Adrenal gland (tissue), 12 donors: ENCODE measurements around the gene CCL26. TPM values are rescaled to one million over a fixed set of nuclear protein-coding genes. Genes with fewer than 3 reads are reported as not detected.

ENCODE experiments used
- DNase-seq, 7 donors: peaks; one replicate each; pipeline ENCODE4 v3.0.0-alpha.2; 2019 to 2020
- H3K27ac ChIP-seq, 5 donors: fragments of 200-600 bp; sonication (generic) in 4 of 5; 1 replicate in 3 of 5; 2 replicates in 2 of 5; pipeline versions ENCODE4 v1.5.1 to v1.8.0; 2016 to 2020; ENCODE audit warnings: mild to moderate bottlenecking in 1 of 5
- H3K27me3 ChIP-seq: fragments of 200-600 bp; 2 replicates; pipeline ENCODE4 v1.8.0; 2021
- H3K36me3 ChIP-seq, 2 donors: fragments of 200-600 bp; replicated peaks in 1 of 2; 1 replicate in 1 of 2; 2 replicates in 1 of 2; pipeline versions ENCODE4 v1.5.1 to v1.8.0; 2018 to 2022
- H3K4me1 ChIP-seq, 2 donors: fragments of 200-600 bp; replicated peaks in 1 of 2; 1 replicate in 1 of 2; 2 replicates in 1 of 2; pipeline versions ENCODE4 v1.5.1 to v1.8.0; 2018 to 2021
- H3K4me3 ChIP-seq, 4 donors: fragments of 200-600 bp; sonication (generic) in 3 of 4; one replicate each; pipeline ENCODE4 v1.5.1; 2016 to 2018
- H3K9me3 ChIP-seq, 3 donors: fragments of 200-600 bp; sonication (generic) in 1 of 3; replicated peaks in 1 of 3; 1 replicate in 2 of 3; 2 replicates in 1 of 3; pipeline versions ENCODE4 v1.5.1 to v1.8.0; 2016 to 2021
- POLR2A ChIP-seq, 2 donors: fragments of 450-650 bp; IDR thresholded peaks; one replicate each; pipeline ENCODE4 v1.6.1; 2017; ENCODE audit warnings: antibody characterized with exemption in 2 of 2, mild to moderate bottlenecking in 2 of 2, moderate library complexity in 1 of 2
- WGBS, 4 donors: extraction: QIAGEN DNeasy Blood & Tissue Kit in 2 of 4; methylation state at CpG; one replicate each; pipeline versions ENCODE4 v1.1.5 to v1.1.7; 2013 to 2017; 5-methylcytosine and 5-hydroxymethylcytosine counted together
- intact Hi-C, 2 donors: fragments of 100-400 bp; cut with DNase I; formaldehyde crosslinking; loops; one replicate each; pipeline versions ENCODE4 v1.14.1 to v1.15.0; 2022 to 2023
- polyA plus RNA-seq, 3 donors: library from polyadenylated mRNA; stranded (reverse); fragments of 200-250 nt in 2 of 3; fragments of 350-450 nt in 1 of 3; fragmentation: Illumina TruSeq in 1 of 3; extraction: RNeasy Lipid Tissue Mini Kit (QIAGEN cat#74804) in 1 of 3; gene quantifications; one replicate each; pipeline ENCODE4 v1.2.3, GENCODE V29; 2013 to 2014
- total RNA-seq, 9 donors: library from RNA; depleted of rRNA in 4 of 9; stranded (reverse); fragments of >200 nt in 4 of 9; fragments of 120-200 nt in 1 of 9; fragmentation: NEBNext Ultra II Directional in 1 of 9; extraction: Animal tissue kit (Norgen Biotek cat#: 25700) in 1 of 9; gene quantifications; one replicate each; pipeline versions ENCODE4 v1.1.0 to v1.2.4, GENCODE V29; 2013 to 2023
- TF ChIP-seq, protein P1 (sequence below), 6 experiments: fragments of 450-650 bp in 4 of 6; fragments of 200-600 bp in 2 of 6; sonication (generic) in 1 of 6; IDR thresholded peaks; 1 replicate in 5 of 6; 2 replicates in 1 of 6; pipeline versions ENCODE4 v1.5.1 to v1.8.0; 2016 to 2021; ENCODE audit warnings: antibody characterized with exemption in 6 of 6, mild to moderate bottlenecking in 2 of 6, moderate library complexity in 1 of 6
- donor health status: healthy with polysubstance abuse.
- donor health status: Bipolar disorder and iron deficiency.
- donor health status: DM: yes; HTN: yes; CAD: no.
- donor health status: DM: no; HTN: no; CAD: no.
- donor health status: DM: no; HTN: no; CAD: no.
- donor health status: DM: yes; HTN: yes; CAD: no.

CCL26 gene
- total and polyA plus RNA-seq, 12 donors: 0.44 to 9.5 (median 1.4) TPM; not detected in 3

DNA sequence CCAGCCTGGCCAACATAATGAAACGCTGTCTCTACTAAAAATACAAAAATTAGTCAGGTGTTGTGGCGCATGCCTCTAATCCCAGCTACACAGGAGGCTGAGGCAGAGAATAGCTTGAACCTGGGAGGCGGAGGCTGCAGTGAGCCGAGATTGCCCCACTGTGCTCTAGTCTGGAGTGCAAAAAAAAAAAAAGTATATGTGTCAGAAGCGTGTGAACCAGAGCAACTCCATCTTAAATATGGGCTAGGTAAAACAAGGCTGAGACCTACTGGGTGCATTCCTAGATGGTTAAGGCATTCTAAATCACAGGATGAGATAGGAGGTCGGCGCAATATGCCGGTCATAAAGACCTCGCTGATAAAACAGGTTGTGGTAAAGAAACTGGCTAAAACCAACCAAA lies 35.4 kb upstream of the CCL26 start:
- TF ChIP-seq, protein P1, sequence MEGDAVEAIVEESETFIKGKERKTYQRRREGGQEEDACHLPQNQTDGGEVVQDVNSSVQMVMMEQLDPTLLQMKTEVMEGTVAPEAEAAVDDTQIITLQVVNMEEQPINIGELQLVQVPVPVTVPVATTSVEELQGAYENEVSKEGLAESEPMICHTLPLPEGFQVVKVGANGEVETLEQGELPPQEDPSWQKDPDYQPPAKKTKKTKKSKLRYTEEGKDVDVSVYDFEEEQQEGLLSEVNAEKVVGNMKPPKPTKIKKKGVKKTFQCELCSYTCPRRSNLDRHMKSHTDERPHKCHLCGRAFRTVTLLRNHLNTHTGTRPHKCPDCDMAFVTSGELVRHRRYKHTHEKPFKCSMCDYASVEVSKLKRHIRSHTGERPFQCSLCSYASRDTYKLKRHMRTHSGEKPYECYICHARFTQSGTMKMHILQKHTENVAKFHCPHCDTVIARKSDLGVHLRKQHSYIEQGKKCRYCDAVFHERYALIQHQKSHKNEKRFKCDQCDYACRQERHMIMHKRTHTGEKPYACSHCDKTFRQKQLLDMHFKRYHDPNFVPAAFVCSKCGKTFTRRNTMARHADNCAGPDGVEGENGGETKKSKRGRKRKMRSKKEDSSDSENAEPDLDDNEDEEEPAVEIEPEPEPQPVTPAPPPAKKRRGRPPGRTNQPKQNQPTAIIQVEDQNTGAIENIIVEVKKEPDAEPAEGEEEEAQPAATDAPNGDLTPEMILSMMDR (IDR thresholded peaks at IDR 0.05): no peak
- no peak for TF ChIP-seq POLR2A (IDR thresholded peaks at IDR 0.05)
- H3K4me3 ChIP-seq: no peak overlapping the region
- H3K9me3 ChIP-seq: peaks cover 0 to 12% (median 0%) of the 10 kb centered on the region in 3 donors
- DNase-seq: no peak
- H3K36me3 ChIP-seq: no peaks in the 10 kb centered on the region
- H3K27me3 ChIP-seq: no peaks in the 10 kb centered on the region
- intact Hi-C loops: no loop called here
- WGBS, 4 donors: 84 to 90% (median 88%) methylated on average over 9 of the region's 9 CpGs
- no peaks in the 10 kb centered on the region for H3K4me1 ChIP-seq
- no peak overlapping the region for H3K27ac ChIP-seq

DNA sequence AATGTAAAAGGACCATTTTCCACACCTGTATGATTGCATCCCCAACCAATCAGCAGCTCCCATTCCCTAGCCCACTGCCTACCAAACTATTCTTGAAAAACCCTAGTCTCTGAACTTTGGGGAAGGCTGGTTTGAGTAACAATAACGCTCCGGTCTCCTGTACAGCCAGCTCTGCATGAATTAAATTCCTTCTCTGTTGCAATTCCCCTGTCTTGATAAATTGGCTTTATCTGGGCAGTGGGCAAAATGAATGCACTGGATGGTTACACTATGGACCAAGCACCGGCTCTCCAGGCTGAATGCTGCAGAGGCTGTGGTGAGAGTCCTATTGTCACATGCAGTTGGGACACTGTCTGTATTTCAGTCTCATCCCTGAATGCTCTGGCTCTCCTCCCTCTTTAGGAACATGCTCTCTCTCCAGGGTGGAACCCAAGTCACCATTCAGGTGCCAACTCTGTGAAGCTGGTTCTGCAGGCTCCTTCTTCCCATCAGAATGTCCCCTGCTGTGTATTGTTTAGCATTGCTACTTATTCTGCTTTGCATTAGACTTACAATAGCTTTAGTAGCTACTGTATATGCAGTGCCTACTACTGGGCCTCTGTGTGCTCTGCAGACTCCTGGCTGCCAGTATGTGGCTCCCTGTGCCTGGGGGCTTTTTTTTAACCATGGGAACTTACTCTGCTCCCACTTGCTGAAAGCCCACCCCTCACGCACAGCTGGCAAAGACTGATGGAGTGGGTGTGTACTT lies 34.7 kb upstream of the CCL26 start:
- Histone ChIP-seq H3K9me3 (peaks cover 0 to 12% (median 0%) of the 10 kb centered on the region in 3 donors), H3K27ac (no peak overlapping the region), H3K36me3 (no peaks in the 10 kb centered on the region), H3K4me1 (no peaks in the 10 kb centered on the region), H3K27me3 (no peaks in the 10 kb centered on the region), H3K4me3 (no peak overlapping the region)
- intact Hi-C loops: no loop called here
- no peak for DNase-seq
- no peak for TF ChIP-seq POLR2A (IDR thresholded peaks at IDR 0.05)
- TF ChIP-seq, protein P1 (IDR thresholded peaks at IDR 0.05): no peak
- 94 to 97% (median 95%) methylated on average over 4 of the region's 4 CpGs for WGBS, 4 donors

DNA sequence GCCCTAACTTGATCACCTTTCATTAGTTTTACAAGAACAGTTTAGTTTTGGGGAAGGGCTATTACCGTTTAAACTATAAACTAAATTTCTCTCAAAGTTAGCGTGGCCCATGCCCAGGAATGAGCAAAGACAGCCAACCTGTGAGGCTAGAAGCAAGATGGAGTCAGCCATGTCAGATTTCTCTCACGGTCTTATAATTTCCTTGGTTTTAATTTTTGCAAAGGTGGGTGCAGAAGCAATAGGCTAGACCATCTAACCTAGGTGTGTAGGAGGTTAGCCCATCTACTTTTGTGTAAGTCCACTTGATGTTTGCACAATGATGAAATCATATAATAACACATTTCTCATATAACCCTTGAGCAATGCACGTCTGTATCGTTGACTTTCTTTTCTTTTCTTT lies 32.7 kb upstream of the CCL26 start:
- Histone ChIP-seq H3K4me1 (no peaks in the 10 kb centered on the region), H3K9me3 (peaks cover 0 to 12% (median 0%) of the 10 kb centered on the region in 3 donors), H3K27ac (no peak overlapping the region), H3K27me3 (no peaks in the 10 kb centered on the region), H3K36me3 (no peaks in the 10 kb centered on the region), H3K4me3 (no peak overlapping the region)
- TF ChIP-seq, protein P1 (IDR thresholded peaks at IDR 0.05): no peak
- TF ChIP-seq POLR2A (IDR thresholded peaks at IDR 0.05): no peak
- intact Hi-C loops: no loop called here
- DNase-seq: no peak
- WGBS, 4 donors: 75 to 90% (median 77%) methylated on average over 5 of the region's 5 CpGs

DNA sequence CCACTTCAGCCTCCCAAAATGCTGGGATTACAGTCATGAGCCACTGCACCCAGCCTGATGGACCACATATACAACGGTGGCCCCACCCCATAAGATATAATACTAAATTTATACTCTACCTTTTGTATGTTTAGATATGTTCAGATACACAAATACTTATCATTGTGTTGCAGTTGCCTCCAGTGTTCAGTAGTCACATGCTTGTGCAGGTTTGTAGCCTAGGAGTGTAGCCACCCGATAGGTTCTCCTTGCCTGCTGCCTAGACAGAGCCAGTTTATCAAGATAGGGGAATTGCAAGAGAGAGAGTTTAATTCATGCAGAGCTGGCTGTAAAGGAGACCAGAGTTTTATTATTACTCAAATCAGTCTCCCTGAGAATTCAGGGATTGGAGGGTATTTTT lies 32.0 kb upstream of the CCL26 start:
- Histone ChIP-seq H3K36me3 (no peaks in the 10 kb centered on the region), H3K9me3 (peaks cover 0 to 12% (median 0%) of the 10 kb centered on the region in 3 donors), H3K27ac (no peak overlapping the region), H3K4me1 (no peaks in the 10 kb centered on the region), H3K27me3 (no peaks in the 10 kb centered on the region), H3K4me3 (no peak overlapping the region)
- TF ChIP-seq, protein P1 (IDR thresholded peaks at IDR 0.05): no peak
- TF ChIP-seq POLR2A (IDR thresholded peaks at IDR 0.05): no peak
- intact Hi-C loops: no loop called here
- DNase-seq: no peak
- 90 to 100% (median 94%) methylated on average over 2 of the region's 2 CpGs for WGBS, 4 donors
